ENCODE results near the gene SCUBE2. TPM values are rescaled to one million over a fixed set of nuclear protein-coding genes. Genes with fewer than 3 reads are reported as not detected.
A peak's percentile ranks its signal among the peaks of the same experiment; 100 is the strongest.

SCUBE2 gene
- total RNA-seq, 1 experiment from 2014 or later: 1.4 TPM

GRCh38 chr11:9053316-9054035 lies 37.9 kb downstream of the SCUBE2 start:
- no peaks in the 10 kb centered on the region for H3K36me3 ChIP-seq (replicated peaks; ENCODE audit: control insufficient read depth, insufficient read depth, low read length)
- no peaks in the 10 kb centered on the region for H3K27me3 ChIP-seq (ENCODE audit: control insufficient read depth, insufficient read depth, low read length)
- no peak for DNase-seq

GRCh38 chr11:9052316-9052715 lies 39.1 kb downstream of the SCUBE2 start:
- Histone ChIP-seq H3K36me3 (replicated peaks; ENCODE audit: control insufficient read depth, insufficient read depth, low read length) (no peaks in the 10 kb centered on the region), H3K27me3 (ENCODE audit: control insufficient read depth, insufficient read depth, low read length) (no peaks in the 10 kb centered on the region), H3K4me3 (ENCODE audit: insufficient read depth, low read depth, low read length) (no peak overlapping the region)
- DNase-seq: no peak

More at GRCh38 chr11:9053316-9054035, 37.9 kb downstream of the SCUBE2 start:
- H3K4me3 ChIP-seq (ENCODE audit: insufficient read depth, low read depth, low read length): no peak overlapping the region

DNA sequence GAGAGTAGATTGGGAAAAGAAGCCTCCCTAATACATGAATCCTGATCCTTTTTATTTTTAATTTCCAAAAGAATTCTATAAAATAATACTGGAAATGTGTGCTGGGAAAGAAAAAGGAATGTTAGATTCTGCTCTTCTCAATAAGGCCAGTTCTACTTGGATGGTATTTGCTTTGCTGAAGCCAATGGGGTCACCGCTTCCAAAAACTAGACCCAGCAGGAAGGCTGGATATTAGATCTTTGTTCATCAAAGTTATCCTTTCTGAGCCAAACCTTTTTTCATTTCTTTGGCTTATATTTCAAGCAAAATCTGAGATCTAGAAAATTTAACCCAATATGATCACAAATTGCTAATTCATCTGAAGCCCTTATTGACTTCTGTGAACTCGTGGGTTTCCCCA lies 41.4 kb downstream of the SCUBE2 start:
- H3K4me3 ChIP-seq (ENCODE audit: insufficient read depth, low read depth, low read length): no peak overlapping the region
- no peaks in the 10 kb centered on the region for H3K27me3 ChIP-seq (ENCODE audit: control insufficient read depth, insufficient read depth, low read length)
- DNase-seq: no peak
- H3K36me3 ChIP-seq (replicated peaks; ENCODE audit: control insufficient read depth, insufficient read depth, low read length): no peaks in the 10 kb centered on the region

- H3K4me3 ChIP-seq (ENCODE audit: insufficient read depth, low read depth, low read length): no peak overlapping the region
- no peaks in the 10 kb centered on the region for H3K36me3 ChIP-seq (replicated peaks; ENCODE audit: control insufficient read depth, insufficient read depth, low read length)
- H3K27me3 ChIP-seq (ENCODE audit: control insufficient read depth, insufficient read depth, low read length): no peaks in the 10 kb centered on the region
- no peak for DNase-seq
These were observed 43.4 kb downstream of the SCUBE2 start for GRCh38 chr11:9047964-9048523.

- DNase-seq: peak; percentile 50
- Histone ChIP-seq H3K36me3 (replicated peaks; ENCODE audit: control insufficient read depth, insufficient read depth, low read length) (no peaks in the 10 kb centered on the region), H3K27me3 (ENCODE audit: control insufficient read depth, insufficient read depth, low read length) (no peaks in the 10 kb centered on the region; the same call in 1 of the 2 replicates), H3K4me3 (ENCODE audit: insufficient read depth, low read depth, low read length) (no peak overlapping the region)
These were observed 44.9 kb downstream of the SCUBE2 start for GRCh38 chr11:9046481-9046880.

GRCh38 chr11:9042488-9042887 lies 48.9 kb downstream of the SCUBE2 start:
- Histone ChIP-seq H3K27me3 (ENCODE audit: control insufficient read depth, insufficient read depth, low read length) (no peaks in the 10 kb centered on the region; the same call in 1 of the 2 replicates), H3K36me3 (replicated peaks; ENCODE audit: control insufficient read depth, insufficient read depth, low read length) (no peaks in the 10 kb centered on the region), H3K4me3 (ENCODE audit: insufficient read depth, low read depth, low read length) (no peak overlapping the region)
- no peak for DNase-seq

- no peak for DNase-seq
- no peak overlapping the region for H3K4me3 ChIP-seq (ENCODE audit: insufficient read depth, low read depth, low read length)
- H3K36me3 ChIP-seq (replicated peaks; ENCODE audit: control insufficient read depth, insufficient read depth, low read length): no peaks in the 10 kb centered on the region
These were observed 49.7 kb downstream of the SCUBE2 start for GRCh38 chr11:9041747-9042146.

GRCh38 chr11:9040410-9040809 lies 51.0 kb downstream of the SCUBE2 start:
- DNase-seq: no peak
- H3K36me3 ChIP-seq (replicated peaks; ENCODE audit: control insufficient read depth, insufficient read depth, low read length): no peaks in the 10 kb centered on the region
- H3K4me3 ChIP-seq (ENCODE audit: insufficient read depth, low read depth, low read length): no peak overlapping the region
- no peaks in the 10 kb centered on the region; the same call in 1 of the 2 replicates for H3K27me3 ChIP-seq (ENCODE audit: control insufficient read depth, insufficient read depth, low read length)

More at GRCh38 chr11:9041747-9042146, 49.7 kb downstream of the SCUBE2 start:
- H3K27me3 ChIP-seq (ENCODE audit: control insufficient read depth, insufficient read depth, low read length): no peaks in the 10 kb centered on the region; the same call in 1 of the 2 replicates

DNA sequence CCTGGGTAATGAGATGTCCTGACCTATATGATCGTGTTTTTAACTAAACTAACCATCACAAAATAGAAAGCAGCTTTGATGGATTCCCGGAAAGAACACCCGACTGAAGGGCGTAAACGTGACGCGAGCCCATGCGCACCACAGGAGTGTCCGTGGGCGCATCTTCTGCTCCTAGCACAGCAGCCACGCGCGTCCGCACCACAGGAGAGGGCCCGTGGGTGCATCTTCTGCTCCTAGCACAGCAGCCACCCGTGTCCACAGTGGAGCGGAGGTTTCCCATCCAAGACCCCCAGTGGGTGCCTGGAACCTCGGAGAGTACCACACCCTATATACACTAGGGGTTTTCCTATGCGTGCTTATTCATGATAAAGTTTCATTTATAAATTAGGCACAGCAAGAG lies 51.5 kb downstream of the SCUBE2 start:
- Histone ChIP-seq H3K27me3 (ENCODE audit: control insufficient read depth, insufficient read depth, low read length) (no peaks in the 10 kb centered on the region; the same call in 1 of the 2 replicates), H3K4me3 (ENCODE audit: insufficient read depth, low read depth, low read length) (no peak overlapping the region), H3K36me3 (replicated peaks; ENCODE audit: control insufficient read depth, insufficient read depth, low read length) (no peaks in the 10 kb centered on the region)
- no peak for DNase-seq

DNA sequence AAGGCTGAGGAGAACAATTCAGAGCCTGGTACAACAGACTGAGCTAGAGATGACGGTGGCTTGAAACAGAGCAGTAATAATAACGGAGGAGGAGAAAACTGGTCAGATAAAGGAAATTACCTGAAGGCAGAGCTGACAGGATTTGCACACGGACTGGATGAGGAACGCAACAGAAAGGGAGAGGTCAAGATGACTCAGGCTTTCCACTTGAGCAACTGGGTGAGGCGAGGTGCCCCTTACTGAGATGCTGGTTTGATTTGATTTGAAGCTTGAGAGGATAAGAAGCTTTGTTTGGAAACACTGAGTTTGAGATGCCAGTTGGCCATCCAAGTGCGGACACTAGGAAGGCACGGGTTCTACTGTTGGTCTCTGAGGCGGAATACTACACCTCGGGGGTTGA lies 52.2 kb downstream of the SCUBE2 start:
- H3K27me3 ChIP-seq (ENCODE audit: control insufficient read depth, insufficient read depth, low read length): no peaks in the 10 kb centered on the region; the same call in 1 of the 2 replicates
- no peaks in the 10 kb centered on the region for H3K36me3 ChIP-seq (replicated peaks; ENCODE audit: control insufficient read depth, insufficient read depth, low read length)
- no peak overlapping the region for H3K4me3 ChIP-seq (ENCODE audit: insufficient read depth, low read depth, low read length)
- DNase-seq: no peak

DNA sequence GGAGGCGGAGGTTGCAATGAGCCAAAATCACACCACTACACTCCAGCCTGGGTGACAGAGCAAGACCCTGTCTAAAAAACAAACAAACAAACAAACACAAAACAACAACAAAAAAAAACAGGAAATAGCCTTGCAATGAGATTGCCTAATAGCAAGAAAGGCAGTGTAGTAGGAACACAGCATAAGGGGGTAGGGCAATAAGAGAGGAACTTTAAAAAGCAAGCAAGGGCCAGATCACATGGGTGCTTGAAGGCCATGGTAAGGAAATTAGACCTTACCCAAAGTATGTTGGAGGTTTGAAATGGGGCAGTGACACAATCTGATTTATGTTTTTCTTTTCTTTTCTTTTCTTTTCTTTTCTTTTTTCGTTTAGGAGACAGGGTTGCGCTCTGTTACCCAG lies 52.9 kb downstream of the SCUBE2 start:
- Histone ChIP-seq H3K27me3 (ENCODE audit: control insufficient read depth, insufficient read depth, low read length) (no peaks in the 10 kb centered on the region; the same call in 1 of the 2 replicates), H3K36me3 (replicated peaks; ENCODE audit: control insufficient read depth, insufficient read depth, low read length) (no peaks in the 10 kb centered on the region), H3K4me3 (ENCODE audit: insufficient read depth, low read depth, low read length) (no peak overlapping the region)
- no peak for DNase-seq

DNA sequence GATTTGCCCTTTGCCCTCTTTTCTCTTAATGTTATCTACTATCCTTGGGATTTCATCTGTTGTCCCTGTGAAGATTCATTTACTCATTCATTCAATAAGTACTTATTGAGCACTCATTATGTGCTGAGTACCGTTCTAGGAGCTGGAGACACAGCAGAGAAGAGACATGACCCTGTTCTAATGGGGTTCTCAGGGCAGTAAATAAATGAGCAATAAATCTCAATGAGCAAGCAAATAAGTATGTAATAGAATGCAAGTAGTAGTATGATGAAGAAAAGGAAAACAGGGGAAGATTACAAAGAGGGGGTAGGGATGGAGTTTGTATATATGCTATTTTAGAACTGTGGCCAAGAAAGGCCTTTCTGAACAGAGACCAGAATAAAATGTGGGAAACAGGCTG lies 53.4 kb downstream of the SCUBE2 start:
- no peak for DNase-seq
- Histone ChIP-seq H3K36me3 (replicated peaks; ENCODE audit: control insufficient read depth, insufficient read depth, low read length) (no peaks in the 10 kb centered on the region), H3K4me3 (ENCODE audit: insufficient read depth, low read depth, low read length) (no peak overlapping the region), H3K27me3 (ENCODE audit: control insufficient read depth, insufficient read depth, low read length) (no peaks in the 10 kb centered on the region; the same call in 1 of the 2 replicates)

- Histone ChIP-seq H3K27me3 (ENCODE audit: control insufficient read depth, insufficient read depth, low read length) (no peaks in the 10 kb centered on the region; the same call in 1 of the 2 replicates), H3K36me3 (replicated peaks; ENCODE audit: control insufficient read depth, insufficient read depth, low read length) (no peaks in the 10 kb centered on the region), H3K4me3 (ENCODE audit: insufficient read depth, low read depth, low read length) (no peak overlapping the region)
- DNase-seq: no peak
These were observed 54.2 kb downstream of the SCUBE2 start for GRCh38 chr11:9037046-9037780.

GRCh38 chr11:9030601-9031000 lies 60.8 kb downstream of the SCUBE2 start:
- no peak for DNase-seq
- H3K27me3 ChIP-seq (ENCODE audit: control insufficient read depth, insufficient read depth, low read length): no peaks in the 10 kb centered on the region
- no peaks in the 10 kb centered on the region for H3K36me3 ChIP-seq (replicated peaks; ENCODE audit: control insufficient read depth, insufficient read depth, low read length)
- no peak overlapping the region for H3K4me3 ChIP-seq (ENCODE audit: insufficient read depth, low read depth, low read length)

DNA sequence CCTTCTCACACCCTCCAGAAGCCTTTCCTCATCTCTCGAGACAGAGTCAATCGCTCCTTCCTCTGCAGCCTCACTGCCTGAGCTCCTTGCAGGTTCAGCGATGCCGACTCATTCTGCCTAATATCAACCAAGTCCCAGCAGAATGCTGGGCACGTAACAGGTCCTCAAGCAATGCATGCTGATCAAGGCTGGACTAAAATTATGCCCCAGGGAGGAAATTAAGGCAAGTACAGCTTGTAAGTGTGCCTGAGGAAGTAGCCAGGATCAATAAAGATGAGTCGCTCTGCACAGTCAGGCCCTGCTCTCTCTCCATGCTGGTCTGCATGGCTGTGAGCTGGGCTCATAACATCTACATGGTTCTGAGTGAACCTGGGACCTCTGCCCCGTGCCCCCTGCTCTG lies 62.0 kb downstream of the SCUBE2 start:
- Histone ChIP-seq H3K36me3 (replicated peaks; ENCODE audit: control insufficient read depth, insufficient read depth, low read length) (no peaks in the 10 kb centered on the region), H3K4me3 (ENCODE audit: insufficient read depth, low read depth, low read length) (no peak overlapping the region), H3K27me3 (ENCODE audit: control insufficient read depth, insufficient read depth, low read length) (no peaks in the 10 kb centered on the region)
- DNase-seq: no peak
